SIG-M5 treated with dmso at 0.1 percent for 504 hours (cell line): ENCODE results near the gene MYH3.
"Not testable (repeated sequence)": the region's sequence is repeated elsewhere in the genome, so short reads cannot be mapped to it uniquely, and the experiment has no call there.

Experiments used
- DNase-seq: peaks from one replicate; lab custom pipeline; 2025; ENCODE audit not compliant: unreplicated experiment; lab: John Stamatoyannopoulos, UW

Gene MYH3

GRCh38 chr17:10657148-10657547, at the start of gene MYH3:
MYH3 (minus strand) TSS chr17:10657309; CDS start chr17:10655064, 2,245 bp downstream.
- DNase-seq: no peak

GRCh38 chr17:10705727-10706126, 48.6 kb upstream of the MYH3 start:
- DNase-seq: no peak

DNA sequence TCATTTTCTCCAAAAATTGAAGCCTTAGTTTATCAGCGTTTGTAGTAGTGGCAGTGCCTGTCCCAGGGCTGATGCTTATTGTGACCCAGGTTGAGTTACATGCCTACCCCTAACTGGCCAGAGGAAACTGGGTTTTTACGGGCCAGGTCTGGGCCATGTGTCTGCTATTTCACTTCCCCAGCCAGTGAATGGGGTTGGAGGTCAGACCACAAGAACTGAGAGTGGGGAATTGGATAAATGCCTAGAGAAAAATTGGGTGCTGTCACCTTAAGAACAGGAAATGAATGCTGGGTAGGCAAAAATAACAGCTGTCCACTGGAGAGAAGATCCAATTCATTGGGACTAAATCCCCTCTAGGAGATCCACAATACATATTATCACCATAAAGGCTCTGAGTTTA, 45.5 kb upstream of the MYH3 start:
- no peak for DNase-seq

DNA sequence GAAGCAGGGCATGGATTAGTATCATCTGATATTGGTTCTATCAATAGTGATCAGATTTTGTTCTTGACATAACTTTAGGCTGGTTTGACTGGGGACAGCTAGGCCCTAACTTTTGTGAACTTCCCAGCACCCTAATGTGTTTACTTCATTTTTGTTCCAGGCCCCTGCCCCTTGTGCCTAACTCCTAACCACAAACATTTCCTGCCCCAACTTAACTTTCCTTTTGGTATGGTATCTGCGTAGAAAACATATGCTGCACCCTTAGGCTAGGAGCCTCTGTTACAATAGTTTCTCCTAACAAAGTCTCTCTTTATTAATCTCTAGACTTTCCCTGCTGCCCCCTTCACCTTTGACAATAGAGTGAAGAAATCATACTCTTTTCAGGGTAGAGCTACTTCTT, 42.7 kb upstream of the MYH3 start:
- no peak for DNase-seq

- no peak for DNase-seq
Observed at GRCh38 chr17:10698096-10698818, 41.1 kb upstream of the MYH3 start.

DNA sequence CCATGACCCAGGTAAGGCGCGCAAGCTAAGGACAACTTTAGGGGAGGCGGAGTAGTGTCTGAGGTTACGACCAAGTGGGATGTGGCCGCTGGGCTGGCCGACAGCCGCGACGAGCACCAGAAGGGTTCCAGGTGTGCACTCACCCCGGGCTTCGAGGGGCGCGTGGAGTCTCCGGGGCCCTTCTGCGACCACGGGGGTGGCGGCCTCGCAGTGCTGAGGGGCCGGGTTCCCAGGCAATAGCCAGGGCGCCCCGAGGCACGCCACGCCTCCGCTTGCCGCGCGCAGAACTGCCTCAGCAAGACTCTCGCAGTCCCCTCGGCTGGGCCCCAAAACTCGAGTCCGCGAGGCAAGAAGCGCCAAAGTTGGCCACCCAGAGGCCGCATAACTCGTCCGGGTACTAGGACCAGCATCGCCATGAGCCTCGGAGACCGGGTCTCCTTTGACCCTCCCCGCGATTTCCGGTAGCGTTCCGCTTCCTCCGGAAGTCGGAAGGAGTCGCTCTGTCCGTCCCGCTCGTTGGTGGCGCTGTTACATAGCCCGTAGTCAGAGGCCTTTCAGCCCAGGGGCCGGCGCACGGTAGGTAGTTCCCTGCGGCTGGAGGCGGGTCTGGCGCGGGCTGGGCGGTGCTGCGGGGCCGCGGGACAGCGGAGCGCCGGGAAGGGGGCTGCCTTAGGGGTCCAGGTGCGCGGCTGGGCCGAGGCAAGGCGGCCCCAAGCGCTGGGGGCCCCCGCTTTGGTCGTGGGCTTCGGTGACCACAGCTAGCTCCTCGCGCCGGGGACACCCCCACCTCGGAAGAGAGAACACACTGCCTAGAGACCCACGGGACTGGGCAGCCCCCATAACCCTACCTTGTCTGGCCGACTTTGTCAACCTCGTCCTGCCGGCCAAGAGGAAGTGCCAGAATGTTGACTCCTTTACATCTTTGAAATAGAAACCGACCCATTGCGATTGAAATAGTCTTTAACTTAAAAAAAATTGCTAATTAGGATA, 40.3 kb upstream of the MYH3 start, which contains the start of the genes ADPRM and SCO1:
Gene ADPRM, plus strand, starts transcription at position 503 of the 990 bp plus-strand sequence. CDS start 7,333 bp downstream, outside the sequence.
Gene SCO1, minus strand, starts transcription at position 442 of the 990 bp plus-strand sequence. Its CDS starts 26 bp downstream, at position 416.
- peak; percentile 92 for DNase-seq

GRCh38 chr17:10695875-10696407, 38.8 kb upstream of the MYH3 start:
- not testable (repeated sequence) for DNase-seq

GRCh38 chr17:10687499-10687898, 30.4 kb upstream of the MYH3 start:
- DNase-seq: no peak

GRCh38 chr17:10683853-10684252, 26.7 kb upstream of the MYH3 start:
- peak; percentile 6 for DNase-seq

DNA sequence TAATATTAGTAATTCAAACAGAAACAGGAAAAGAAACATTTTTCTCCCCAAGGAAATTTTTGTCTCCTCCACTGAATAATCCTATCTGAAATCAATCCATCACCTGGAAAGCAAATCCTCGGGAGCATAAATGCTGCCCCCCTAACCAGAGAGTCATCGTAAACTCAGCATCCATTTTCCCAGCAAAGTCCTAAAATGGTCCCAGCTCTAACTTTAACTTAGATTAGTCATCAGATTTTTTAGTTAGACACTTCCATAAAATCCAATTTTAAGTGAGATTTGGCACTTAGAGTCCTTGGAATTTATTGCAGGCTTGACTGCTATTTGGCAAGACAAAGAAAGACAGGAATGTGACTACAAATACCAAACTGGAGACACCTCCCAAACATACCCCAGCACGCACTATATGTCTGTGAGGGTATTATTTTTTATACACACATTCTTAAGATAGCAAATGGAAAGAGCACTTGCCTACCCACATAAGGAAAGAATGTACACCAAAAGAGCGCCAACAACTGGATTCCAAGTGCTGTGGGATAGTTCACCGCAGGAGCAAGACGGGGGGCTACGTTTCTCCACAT, 24.8 kb upstream of the MYH3 start:
- DNase-seq: no peak

GRCh38 chr17:10674704-10675103, 17.6 kb upstream of the MYH3 start:
- no peak for DNase-seq

DNA sequence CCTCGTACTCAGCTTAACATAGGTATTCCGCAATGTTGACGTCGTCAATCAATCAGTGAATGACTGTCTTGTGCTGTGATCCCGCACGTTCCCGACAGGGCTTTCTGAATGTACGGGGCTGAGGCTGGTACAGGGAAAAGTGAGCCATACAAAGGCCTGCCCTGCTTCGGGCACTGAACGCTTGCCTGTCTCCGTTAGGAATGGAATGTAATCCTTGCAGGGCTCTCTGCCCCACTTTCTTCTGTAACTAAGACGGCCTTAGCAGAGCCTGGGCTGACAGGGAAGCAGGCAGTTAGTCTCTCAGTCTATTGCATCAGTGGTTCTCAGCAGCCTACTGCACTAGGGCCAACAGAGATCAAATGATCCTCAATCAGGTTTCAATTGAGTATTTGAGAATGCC, 16.2 kb upstream of the MYH3 start:
- no peak for DNase-seq

- DNase-seq: no peak
Observed at GRCh38 chr17:10668775-10669174, 11.7 kb upstream of the MYH3 start.

DNA sequence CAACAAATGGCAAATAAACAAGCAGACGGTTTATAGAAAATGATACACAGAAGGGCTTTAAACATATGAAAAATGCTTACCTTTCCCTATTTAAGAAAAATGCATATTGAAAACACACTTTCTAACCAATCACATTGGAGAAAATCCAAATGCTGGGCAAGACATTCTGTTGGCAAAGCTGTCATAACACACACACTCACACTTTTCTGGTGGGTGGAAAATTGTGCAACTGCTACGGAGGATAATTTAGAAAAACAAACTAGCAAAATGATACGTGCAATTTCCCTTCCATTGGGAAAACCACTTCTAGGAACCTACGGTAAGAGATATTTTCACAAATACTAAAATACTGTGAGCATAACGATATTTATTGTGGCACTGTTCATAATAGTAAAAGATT, 9.8 kb upstream of the MYH3 start:
- no peak for DNase-seq

DNA sequence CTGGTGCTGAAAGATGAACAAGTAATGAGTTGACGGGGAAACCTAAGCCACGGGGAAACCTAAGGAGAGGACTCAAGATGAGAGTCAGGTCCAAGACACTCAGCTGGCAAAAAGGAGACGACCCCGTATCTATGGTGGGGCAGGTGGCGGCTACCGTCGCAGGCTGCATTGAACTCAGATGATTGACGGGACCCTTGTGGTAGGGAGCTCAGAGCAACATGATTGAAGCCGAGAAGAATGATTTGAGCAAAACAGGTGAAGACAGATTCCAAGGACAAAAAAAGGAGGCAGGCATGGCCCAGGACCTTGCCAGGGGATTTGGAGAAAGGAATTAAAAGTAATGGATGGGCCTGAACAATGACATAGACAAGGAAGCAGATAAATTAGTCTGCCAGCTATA, 7.5 kb upstream of the MYH3 start:
- no peak for DNase-seq

DNA sequence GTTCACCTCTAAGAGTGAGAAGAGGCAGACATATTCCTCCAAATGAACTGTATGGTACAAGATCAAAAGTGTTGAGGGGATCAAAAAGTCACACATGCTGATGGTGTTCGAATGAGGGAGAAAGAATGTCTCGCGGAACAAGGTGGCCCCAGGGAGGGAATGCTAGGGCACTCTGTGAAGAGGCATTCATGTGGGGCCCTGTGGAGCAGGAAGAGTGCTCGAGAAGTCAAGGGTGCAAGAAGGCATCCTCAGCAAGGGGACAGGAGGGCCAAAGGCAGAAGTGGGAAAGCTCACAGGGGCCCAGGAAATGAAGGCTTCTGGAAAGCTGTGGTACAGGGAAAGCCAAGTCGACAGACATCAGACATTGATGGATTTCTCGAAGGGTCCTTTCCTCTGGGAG, 6.1 kb upstream of the MYH3 start:
- no peak for DNase-seq

DNA sequence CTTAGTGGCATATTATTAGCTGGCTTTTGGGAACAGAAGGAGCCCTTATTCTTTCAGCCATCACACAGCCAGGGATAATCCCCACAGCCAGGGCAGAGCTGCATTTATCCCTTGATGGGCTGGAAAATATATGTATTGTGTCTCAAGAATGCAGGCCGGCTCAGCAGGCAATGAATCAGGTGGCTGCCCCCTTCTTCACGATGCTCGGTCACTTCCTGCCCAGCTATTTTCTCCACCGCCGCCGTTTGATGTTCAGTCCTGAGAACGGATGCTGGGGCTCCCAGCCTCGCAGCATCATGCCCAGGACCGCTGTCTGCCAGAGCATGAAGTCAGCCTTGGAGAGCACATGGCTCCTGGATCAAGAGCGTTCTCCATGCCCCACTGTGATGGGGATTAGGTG, 4.3 kb upstream of the MYH3 start:
- no peak for DNase-seq

DNA sequence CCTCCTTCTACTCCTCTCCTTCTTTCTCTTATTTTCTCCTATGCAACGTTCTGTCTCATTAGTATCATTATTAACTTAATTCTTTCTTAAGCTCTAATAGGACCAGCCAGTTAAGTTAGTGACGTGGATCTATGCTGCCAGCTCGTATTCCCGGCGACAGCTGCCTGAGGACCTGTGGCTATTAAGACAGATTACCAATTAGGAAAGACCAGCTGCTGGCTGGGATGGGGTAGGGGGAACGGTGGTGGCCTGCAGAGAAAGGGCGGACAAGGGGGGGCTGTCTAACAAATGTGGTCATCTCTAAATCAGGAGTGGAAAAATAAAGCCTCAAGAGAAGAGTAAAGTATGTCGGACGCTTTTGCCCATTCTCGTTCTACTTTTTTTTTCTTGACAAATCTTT, 770 bp upstream of the MYH3 start:
- DNase-seq: no peak

DNA sequence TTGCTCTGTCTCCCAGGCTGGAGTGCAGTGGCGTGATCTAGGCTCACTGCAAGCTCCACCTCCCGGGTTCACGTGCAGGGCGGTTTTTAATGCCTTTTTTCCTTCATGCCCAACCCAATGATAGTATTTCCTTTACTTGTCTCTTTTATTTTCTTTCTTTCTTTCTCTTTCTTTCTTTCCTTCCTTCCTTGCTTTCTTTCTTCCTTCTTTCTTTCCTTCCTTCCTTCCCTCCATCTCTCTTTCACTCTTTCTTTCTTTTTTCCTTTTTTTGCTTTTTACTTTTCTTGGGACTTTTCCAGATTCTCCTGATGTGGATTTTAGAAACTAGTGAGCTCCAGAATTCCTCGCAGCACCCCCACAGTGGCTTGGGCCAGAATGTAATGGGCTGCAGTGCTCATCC, 3.1 kb downstream of the MYH3 start:
- no peak for DNase-seq

GRCh38 chr17:10652984-10653659, 4.0 kb downstream of the MYH3 start:
- no peak for DNase-seq

DNA sequence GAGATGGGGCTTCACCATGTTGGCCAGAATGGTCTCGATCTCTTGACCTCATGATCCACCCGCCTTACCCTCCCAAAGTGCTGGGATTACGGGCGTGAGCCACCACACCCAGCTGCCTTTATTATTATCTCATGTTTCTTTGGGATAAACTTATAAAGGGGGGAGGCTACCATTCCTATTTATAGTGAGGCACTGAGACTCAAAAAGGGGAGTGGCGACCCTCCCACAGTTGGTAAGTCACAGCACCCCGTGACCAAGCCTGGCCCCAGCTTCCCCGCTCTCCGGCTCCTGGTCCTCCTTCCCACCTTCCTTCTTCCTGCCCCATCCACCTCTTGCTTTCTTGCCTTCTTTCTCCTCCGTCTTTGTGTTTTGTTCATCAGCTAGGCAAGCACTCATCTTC, 5.2 kb downstream of the MYH3 start:
- no peak for DNase-seq
